Measurements from ENCODE around the gene AKAP12. TPM values are rescaled to one million over a fixed set of nuclear protein-coding genes. Genes with fewer than 3 reads are reported as not detected.
A peak's percentile ranks its signal among the peaks of the same experiment; 100 is the strongest.

AKAP12 gene
- total RNA-seq, 1 donor from 2014 or later: 138 TPM

GRCh38 chr6:151229401-151230276 is 10.1 kb upstream of the AKAP12 start:
- Mint-ChIP-seq H3K9me3 (peaks cover 7% of the 10 kb centered on the region), H3K4me1 (ENCODE audit: unreplicated experiment) (no peaks in the 10 kb centered on the region), H3K4me3 (no peak overlapping the region), H3K27ac (no peak overlapping the region), H3K27me3 (no peaks in the 10 kb centered on the region), H3K36me3 (no peaks in the 10 kb centered on the region)
- DNase-seq (ENCODE audit: extremely low spot score, unreplicated experiment): no peak
- TF ChIP-seq, protein P1, sequence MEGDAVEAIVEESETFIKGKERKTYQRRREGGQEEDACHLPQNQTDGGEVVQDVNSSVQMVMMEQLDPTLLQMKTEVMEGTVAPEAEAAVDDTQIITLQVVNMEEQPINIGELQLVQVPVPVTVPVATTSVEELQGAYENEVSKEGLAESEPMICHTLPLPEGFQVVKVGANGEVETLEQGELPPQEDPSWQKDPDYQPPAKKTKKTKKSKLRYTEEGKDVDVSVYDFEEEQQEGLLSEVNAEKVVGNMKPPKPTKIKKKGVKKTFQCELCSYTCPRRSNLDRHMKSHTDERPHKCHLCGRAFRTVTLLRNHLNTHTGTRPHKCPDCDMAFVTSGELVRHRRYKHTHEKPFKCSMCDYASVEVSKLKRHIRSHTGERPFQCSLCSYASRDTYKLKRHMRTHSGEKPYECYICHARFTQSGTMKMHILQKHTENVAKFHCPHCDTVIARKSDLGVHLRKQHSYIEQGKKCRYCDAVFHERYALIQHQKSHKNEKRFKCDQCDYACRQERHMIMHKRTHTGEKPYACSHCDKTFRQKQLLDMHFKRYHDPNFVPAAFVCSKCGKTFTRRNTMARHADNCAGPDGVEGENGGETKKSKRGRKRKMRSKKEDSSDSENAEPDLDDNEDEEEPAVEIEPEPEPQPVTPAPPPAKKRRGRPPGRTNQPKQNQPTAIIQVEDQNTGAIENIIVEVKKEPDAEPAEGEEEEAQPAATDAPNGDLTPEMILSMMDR (conservative IDR thresholded peaks at IDR 0.05): no peak

- TF ChIP-seq, protein P1 (conservative IDR thresholded peaks at IDR 0.05): no peak
- Mint-ChIP-seq H3K4me3 (no peak overlapping the region), H3K4me1 (ENCODE audit: unreplicated experiment) (no peaks in the 10 kb centered on the region), H3K27me3 (no peaks in the 10 kb centered on the region), H3K36me3 (no peaks in the 10 kb centered on the region), H3K27ac (no peak overlapping the region), H3K9me3 (peaks cover 7% of the 10 kb centered on the region)
- no peak for DNase-seq (ENCODE audit: extremely low spot score, unreplicated experiment)
Measured at GRCh38 chr6:151230277-151230577, 9.5 kb upstream of the AKAP12 start.

- no peak overlapping the region for H3K27ac Mint-ChIP-seq
- no peak for DNase-seq (ENCODE audit: extremely low spot score, unreplicated experiment)
- peaks cover 7% of the 10 kb centered on the region for H3K9me3 Mint-ChIP-seq
- no peaks in the 10 kb centered on the region for H3K36me3 Mint-ChIP-seq
- H3K4me1 Mint-ChIP-seq (ENCODE audit: unreplicated experiment): peaks cover 5% of the 10 kb centered on the region
- no peak overlapping the region for H3K4me3 Mint-ChIP-seq
- TF ChIP-seq, protein P1 (conservative IDR thresholded peaks at IDR 0.05): no peak
- H3K27me3 Mint-ChIP-seq: peaks cover 5% of the 10 kb centered on the region
Measured at GRCh38 chr6:151232899-151233298, 6.9 kb upstream of the AKAP12 start.

GRCh38 chr6:151233731-151234130 is 6.0 kb upstream of the AKAP12 start:
- Mint-ChIP-seq H3K27ac (no peak overlapping the region), H3K9me3 (no peaks in the 10 kb centered on the region), H3K27me3 (peaks cover 5% of the 10 kb centered on the region), H3K4me3 (no peak overlapping the region), H3K36me3 (no peaks in the 10 kb centered on the region), H3K4me1 (ENCODE audit: unreplicated experiment) (peaks cover 5% of the 10 kb centered on the region)
- DNase-seq (ENCODE audit: extremely low spot score, unreplicated experiment): no peak
- TF ChIP-seq, protein P1 (conservative IDR thresholded peaks at IDR 0.05): no peak

DNA sequence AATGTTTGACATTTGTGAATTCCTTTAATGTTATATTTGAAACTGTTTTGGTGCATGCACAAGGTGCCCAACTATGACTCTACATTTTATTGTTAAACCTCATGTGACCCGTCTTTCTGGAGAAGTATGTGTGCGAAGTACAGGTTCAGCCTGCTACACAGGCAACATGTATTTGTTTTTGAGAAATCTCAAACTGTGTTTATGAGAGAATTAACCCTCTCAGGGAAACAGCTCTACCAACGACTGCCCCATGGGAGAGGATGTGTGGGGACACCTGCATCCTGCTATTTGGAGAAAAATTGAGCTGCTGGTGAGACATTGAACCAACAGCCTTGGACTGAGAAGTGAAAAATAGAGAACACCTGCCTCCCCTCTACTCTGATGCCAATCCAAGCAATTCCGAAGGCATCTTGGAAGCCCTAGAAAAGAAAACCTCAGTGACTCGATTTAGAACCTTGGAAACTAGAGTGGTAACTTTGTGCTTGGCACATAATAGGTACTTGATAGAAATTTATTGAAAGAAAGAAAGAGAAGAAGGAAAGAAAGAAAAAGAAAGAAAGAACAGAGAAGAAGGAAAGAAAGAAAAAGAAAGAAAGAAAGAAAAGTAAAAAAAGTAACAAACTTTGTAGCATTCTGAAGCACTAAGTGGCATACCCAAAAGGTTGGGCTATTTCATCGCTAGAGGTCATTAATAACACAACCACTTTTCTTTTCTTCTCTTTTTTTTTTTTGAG is 2.9 kb upstream of the AKAP12 start:
- Mint-ChIP-seq H3K27ac (peak overlapping the region; percentile 24), H3K9me3 (no peaks in the 10 kb centered on the region), H3K27me3 (peaks cover 15% of the 10 kb centered on the region), H3K4me3 (no peak overlapping the region), H3K4me1 (ENCODE audit: unreplicated experiment) (peaks cover 12% of the 10 kb centered on the region), H3K36me3 (no peaks in the 10 kb centered on the region)
- TF ChIP-seq, protein P1 (conservative IDR thresholded peaks at IDR 0.05): no peak
- DNase-seq (ENCODE audit: extremely low spot score, unreplicated experiment): no peak

Data from type B pancreatic cell (in vitro differentiated cells).